Measurements from ENCODE around the gene VPS26A.

Gene VPS26A

GRCh38 chr10:69209787-69210484, 86.0 kb downstream of the VPS26A start:
- DNase-seq (no peak), ATAC-seq (ENCODE audit: insufficient read depth, low read depth) (no peak)
- no peak overlapping the region for H3K27ac ChIP-seq (ENCODE audit: low read length)
- H3K4me3 ChIP-seq (ENCODE audit: low read depth in 1 of 2, low read length in 2 of 2) = no peak overlapping the region
- no peak overlapping the region for H2AFZ ChIP-seq (ENCODE audit: low read depth, low read length)
- no peaks in the 10 kb centered on the region for H3K9me3 ChIP-seq (ENCODE audit: insufficient read depth, low read length, severe bottlenecking)
- no peaks in the 10 kb centered on the region for H4K20me1 ChIP-seq (ENCODE audit: insufficient read depth, low read length)
- no peaks in the 10 kb centered on the region for H3K27me3 ChIP-seq (ENCODE audit: insufficient read depth, low read length, poor library complexity)
- no peak for TF ChIP-seq EZH2 (IDR thresholded peaks at IDR 0.05; ENCODE audit: borderline replicate concordance, low read depth, low read length, severe bottlenecking)
- TF ChIP-seq CTCF (IDR thresholded peaks at IDR 0.05; ENCODE audit: borderline replicate concordance, extremely low read depth, low read length, poor library complexity, severe bottlenecking) = no peak
- no peak overlapping the region for H3K9ac ChIP-seq (ENCODE audit: low read depth, low read length)
- peaks cover 4% of the 10 kb centered on the region for H3K4me1 ChIP-seq (ENCODE audit: insufficient read depth, low read length)
- H3K79me2 ChIP-seq (ENCODE audit: insufficient read depth, low read length) = no peaks in the 10 kb centered on the region
- peaks cover 38% of the 10 kb centered on the region for H3K36me3 ChIP-seq (ENCODE audit: insufficient read depth, low read length)
- no peak overlapping the region for H3K4me2 ChIP-seq (ENCODE audit: insufficient read depth, low read length)

DNA sequence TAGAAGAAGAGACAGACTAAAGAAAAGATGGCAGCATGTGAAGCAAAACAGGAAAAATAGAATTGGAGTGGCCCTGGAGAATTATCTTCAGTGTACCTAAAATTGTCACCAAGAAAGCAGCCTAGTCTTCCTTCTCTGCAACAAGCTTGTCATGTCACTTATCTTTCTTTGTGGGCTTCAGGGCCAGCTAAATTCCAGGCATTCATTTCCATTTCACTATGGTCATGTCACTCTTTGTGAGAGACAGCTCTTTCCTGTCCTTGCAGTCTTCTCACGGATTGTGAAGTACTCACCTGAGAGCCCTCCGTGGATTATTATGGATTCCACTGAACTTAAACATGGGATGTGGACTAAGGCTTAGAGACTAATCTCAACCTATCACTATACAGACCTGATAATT, 87.1 kb downstream of the VPS26A start:
- TF ChIP-seq EZH2 (IDR thresholded peaks at IDR 0.05; ENCODE audit: borderline replicate concordance, low read depth, low read length, severe bottlenecking) (no peak), CTCF (IDR thresholded peaks at IDR 0.05; ENCODE audit: borderline replicate concordance, extremely low read depth, low read length, poor library complexity, severe bottlenecking) (no peak)
- no peak overlapping the region for H3K27ac ChIP-seq (ENCODE audit: low read length)
- no peak overlapping the region for H2AFZ ChIP-seq (ENCODE audit: low read depth, low read length)

GRCh38 chr10:69211524-69211923, 87.5 kb downstream of the VPS26A start:
- peaks cover 20% of the 10 kb centered on the region for H3K4me1 ChIP-seq (ENCODE audit: insufficient read depth, low read length)
- ATAC-seq (ENCODE audit: insufficient read depth, low read depth) = no peak

More for the DNA sequence above, 87.1 kb downstream of the VPS26A start:
- DNase-seq (no peak), ATAC-seq (ENCODE audit: insufficient read depth, low read depth) (no peak)
- Histone ChIP-seq H3K79me2 (ENCODE audit: insufficient read depth, low read length) (no peaks in the 10 kb centered on the region), H3K4me2 (ENCODE audit: insufficient read depth, low read length) (no peak overlapping the region), H3K4me3 (ENCODE audit: low read depth in 1 of 2, low read length in 2 of 2) (no peak overlapping the region), H4K20me1 (ENCODE audit: insufficient read depth, low read length) (no peaks in the 10 kb centered on the region), H3K27me3 (ENCODE audit: insufficient read depth, low read length, poor library complexity) (no peaks in the 10 kb centered on the region), H3K9me3 (ENCODE audit: insufficient read depth, low read length, severe bottlenecking) (no peaks in the 10 kb centered on the region), H3K9ac (ENCODE audit: low read depth, low read length) (no peak overlapping the region), H3K36me3 (ENCODE audit: insufficient read depth, low read length) (peaks cover 29% of the 10 kb centered on the region), H3K4me1 (ENCODE audit: insufficient read depth, low read length) (peaks cover 16% of the 10 kb centered on the region)

More at GRCh38 chr10:69211524-69211923, 87.5 kb downstream of the VPS26A start:
- H3K9me3 ChIP-seq (ENCODE audit: insufficient read depth, low read length, severe bottlenecking) = no peaks in the 10 kb centered on the region
- no peak overlapping the region for H3K4me2 ChIP-seq (ENCODE audit: insufficient read depth, low read length)
- DNase-seq = no peak
- peaks cover 25% of the 10 kb centered on the region for H3K36me3 ChIP-seq (ENCODE audit: insufficient read depth, low read length)
- TF ChIP-seq EZH2 (IDR thresholded peaks at IDR 0.05; ENCODE audit: borderline replicate concordance, low read depth, low read length, severe bottlenecking) (no peak), CTCF (IDR thresholded peaks at IDR 0.05; ENCODE audit: borderline replicate concordance, extremely low read depth, low read length, poor library complexity, severe bottlenecking) (no peak)
- H3K79me2 ChIP-seq (ENCODE audit: insufficient read depth, low read length) = no peaks in the 10 kb centered on the region
- H3K27ac ChIP-seq (ENCODE audit: low read length) = no peak overlapping the region
- H3K9ac ChIP-seq (ENCODE audit: low read depth, low read length) = no peak overlapping the region
- no peak overlapping the region for H2AFZ ChIP-seq (ENCODE audit: low read depth, low read length)
- H3K27me3 ChIP-seq (ENCODE audit: insufficient read depth, low read length, poor library complexity) = no peaks in the 10 kb centered on the region
- no peak overlapping the region for H3K4me3 ChIP-seq (ENCODE audit: low read depth in 1 of 2, low read length in 2 of 2)
- no peaks in the 10 kb centered on the region for H4K20me1 ChIP-seq (ENCODE audit: insufficient read depth, low read length)

Measured in DND-41 (cell line).